Occipital lobe (tissue), 2 donors: Measurements from ENCODE around the gene FHIT. TPM values are rescaled to one million over a fixed set of nuclear protein-coding genes. Genes with fewer than 3 reads are reported as not detected.

Experiments
- DNase-seq: peaks from one replicate; lab custom pipeline; 2025; lab: John Stamatoyannopoulos, UW
- total RNA-seq: library from RNA; depleted of rRNA; stranded (reverse); fragments of >200 nt; gene quantifications from one replicate; pipeline ENCODE4 v1.2.3, GENCODE V29; 2014

The FHIT gene
- total RNA-seq, 1 donor from 2014 or later, result 3.6 TPM

GRCh38 chr3:60229502-60229901 is 1021.8 kb downstream of the FHIT start:
- no peak for DNase-seq

DNA sequence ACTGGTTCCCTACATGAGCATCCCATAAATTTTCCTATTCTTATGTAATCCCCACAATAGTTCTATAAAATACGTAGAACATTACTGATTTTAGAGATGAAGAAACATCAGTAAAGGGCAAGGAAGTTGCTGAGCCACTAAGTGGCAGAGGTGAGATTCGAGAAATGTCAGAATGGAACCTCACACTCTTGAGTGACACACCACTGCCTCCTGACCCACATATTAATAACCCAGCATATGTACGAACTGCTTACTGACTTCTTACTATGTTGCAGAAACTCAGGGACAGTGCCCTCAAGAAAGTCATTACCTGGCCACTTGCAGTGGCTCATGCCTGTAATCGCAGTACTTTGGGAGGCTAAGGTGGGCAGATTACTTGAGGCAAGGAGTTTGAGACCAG is 1022.4 kb downstream of the FHIT start:
- DNase-seq, result no peak

GRCh38 chr3:60226912-60227311 is 1024.3 kb downstream of the FHIT start:
- no peak for DNase-seq

DNA sequence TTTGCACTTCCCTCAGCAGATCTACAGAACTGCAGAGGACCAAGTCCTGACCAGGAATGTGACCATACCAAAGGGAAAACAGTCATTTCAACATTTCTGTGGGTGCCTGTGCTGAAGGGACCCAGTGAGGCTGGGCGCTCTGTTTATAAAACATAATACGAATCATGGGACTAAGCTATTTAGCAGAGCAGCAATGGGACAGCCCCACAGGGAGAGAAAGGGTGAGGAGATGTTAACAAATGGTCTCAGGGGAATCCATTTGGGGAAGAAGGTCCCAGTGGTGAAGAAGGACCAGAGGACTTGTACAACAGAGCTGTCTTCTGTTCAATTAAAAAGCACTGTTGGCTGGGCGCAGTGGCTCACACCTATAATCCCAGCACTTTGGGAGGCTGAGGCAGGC is 1025.4 kb downstream of the FHIT start:
- no peak for DNase-seq

- no peak for DNase-seq
Observed at GRCh38 chr3:60220768-60221167, 1030.5 kb downstream of the FHIT start.

DNA sequence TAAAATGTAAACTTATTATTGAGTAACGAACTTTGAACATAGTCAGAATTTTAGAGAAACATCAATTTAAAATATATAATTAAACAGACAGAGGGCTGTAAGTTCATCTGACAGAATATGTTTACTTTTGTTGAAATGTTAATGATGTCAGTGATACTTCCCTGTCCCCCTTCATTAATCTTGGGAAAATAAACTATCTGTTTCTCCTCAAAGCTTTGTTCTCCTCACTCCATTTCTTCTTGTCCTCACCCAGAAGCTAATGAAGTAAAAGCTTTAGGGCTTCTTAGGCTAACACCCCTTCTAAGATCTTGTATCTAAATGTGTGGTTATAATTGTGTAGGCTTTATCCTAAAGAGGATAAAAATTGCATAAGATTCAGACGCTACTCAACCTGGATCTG is 1031.8 kb downstream of the FHIT start:
- no peak for DNase-seq

- DNase-seq, result no peak
Observed at GRCh38 chr3:60217156-60217911, 1033.9 kb downstream of the FHIT start.

- DNase-seq, result no peak
Observed at GRCh38 chr3:60216462-60217075, 1034.7 kb downstream of the FHIT start.

GRCh38 chr3:60215946-60216345 is 1035.3 kb downstream of the FHIT start:
- no peak for DNase-seq

- DNase-seq, result no peak
Observed at GRCh38 chr3:60207905-60208304, 1043.3 kb downstream of the FHIT start.

GRCh38 chr3:60206206-60206605 is 1045.0 kb downstream of the FHIT start:
- no peak for DNase-seq

DNA sequence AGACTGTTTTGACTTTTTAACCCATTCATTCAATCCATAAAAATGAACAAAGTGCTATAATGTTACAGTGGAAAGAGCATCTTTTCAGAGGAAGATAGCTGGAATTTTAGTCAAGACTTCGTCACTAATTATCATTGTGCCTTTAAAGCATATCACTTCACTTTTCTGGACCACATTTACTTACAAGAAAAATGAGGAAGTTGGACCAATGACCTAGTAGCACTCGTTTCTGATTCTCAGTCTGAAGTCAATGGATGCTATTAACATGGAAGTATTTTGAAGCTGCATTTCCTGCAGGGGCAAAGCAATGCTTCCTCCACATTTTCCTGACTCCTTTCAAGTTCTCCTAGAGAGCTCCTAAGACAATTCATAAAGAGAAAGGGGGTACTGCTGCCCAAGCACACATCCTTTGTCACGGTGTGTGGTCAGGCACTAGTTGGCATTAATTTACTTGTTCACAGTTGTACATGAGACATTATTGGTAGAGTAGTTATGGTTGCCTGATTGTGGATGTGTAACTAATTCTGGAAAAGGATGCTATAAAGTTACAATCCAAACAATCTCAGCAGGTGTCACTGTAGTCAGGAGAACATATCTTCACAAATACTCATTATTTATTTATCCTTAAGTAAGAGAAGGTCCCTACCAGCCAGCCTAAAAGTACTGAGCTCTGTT is 1049.1 kb downstream of the FHIT start:
- DNase-seq, result no peak

DNA sequence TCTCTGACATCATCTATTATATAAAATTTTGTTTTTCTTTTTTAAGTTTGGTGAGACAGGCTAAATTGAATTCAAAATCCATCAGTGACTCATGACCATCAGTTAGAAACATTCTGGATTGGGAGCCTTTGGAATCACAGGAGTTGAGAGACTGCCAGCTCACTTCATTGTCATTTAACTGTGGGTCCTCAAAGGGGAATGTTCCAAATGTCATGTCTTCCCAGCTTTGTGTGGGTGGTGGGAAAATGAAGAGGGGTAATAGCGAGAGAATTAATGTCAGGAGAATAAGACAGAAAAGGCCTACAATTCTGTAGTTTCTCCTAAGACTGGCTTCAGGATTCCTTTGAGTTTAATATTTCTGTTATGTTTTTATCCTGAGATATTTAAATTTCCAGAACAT is 1051.9 kb downstream of the FHIT start:
- no peak for DNase-seq

DNA sequence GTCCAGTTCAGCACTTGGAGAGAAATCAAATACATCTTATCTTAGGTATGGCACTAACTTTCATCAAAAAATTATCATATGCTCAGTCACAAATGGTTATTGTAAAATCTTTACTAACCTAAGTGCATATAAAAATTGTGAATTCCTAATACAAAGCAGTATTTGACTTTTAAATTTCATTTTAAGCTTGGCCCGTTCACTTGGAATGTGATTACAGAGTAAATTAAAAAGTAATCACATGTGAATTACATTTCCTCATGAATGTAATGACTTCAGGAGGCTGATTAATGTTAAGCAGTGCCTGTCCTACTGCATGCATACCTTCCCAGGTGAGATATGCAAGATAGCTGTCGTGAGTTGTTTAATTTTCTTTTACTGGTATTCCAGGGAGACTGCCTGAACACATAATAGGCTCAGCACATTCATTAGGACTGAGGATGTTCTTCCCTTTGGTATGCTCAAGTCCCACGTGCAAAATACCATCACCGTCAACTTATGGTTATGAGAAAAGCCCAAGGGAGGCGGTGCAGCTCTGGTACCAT is 1053.0 kb downstream of the FHIT start:
- DNase-seq, result no peak

GRCh38 chr3:60192297-60193114 is 1058.7 kb downstream of the FHIT start:
- no peak for DNase-seq

DNA sequence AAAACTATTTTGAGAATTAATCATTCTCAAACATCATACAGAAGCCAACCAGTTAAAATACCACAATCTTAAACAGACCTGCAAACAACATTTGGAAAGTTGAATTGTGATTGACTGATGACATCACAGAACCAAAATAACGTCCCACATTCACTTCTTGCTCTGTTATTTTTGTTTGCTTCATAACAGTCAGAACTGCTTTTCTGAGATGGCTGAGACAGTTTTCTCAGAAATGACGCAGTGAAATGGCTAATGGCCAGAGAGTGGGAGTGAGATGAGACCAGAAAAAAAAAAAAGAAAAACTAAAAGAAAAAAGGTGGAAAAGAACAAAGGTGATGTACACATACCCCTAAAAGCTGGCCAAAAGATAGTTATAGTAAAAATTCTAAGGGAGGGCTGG is 1061.2 kb downstream of the FHIT start:
- no peak for DNase-seq

DNA sequence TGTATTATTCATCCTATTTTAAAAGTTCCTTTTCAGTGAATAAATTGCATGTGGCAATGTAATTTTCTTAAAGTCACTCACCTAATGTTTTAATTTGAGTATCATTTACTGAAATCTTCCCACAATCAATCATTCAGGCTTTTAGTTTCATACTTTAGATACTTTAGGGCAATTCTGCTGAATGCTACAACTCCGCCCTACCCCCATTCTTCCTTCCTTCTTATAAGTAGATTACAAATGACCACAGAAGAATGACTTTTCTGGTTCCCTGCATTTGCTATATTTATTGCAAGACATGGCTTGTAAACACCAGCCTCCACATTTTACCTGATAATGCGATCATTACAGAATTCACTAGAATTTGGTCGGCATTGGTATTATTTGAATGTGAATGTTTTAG is 1061.9 kb downstream of the FHIT start:
- no peak for DNase-seq

DNA sequence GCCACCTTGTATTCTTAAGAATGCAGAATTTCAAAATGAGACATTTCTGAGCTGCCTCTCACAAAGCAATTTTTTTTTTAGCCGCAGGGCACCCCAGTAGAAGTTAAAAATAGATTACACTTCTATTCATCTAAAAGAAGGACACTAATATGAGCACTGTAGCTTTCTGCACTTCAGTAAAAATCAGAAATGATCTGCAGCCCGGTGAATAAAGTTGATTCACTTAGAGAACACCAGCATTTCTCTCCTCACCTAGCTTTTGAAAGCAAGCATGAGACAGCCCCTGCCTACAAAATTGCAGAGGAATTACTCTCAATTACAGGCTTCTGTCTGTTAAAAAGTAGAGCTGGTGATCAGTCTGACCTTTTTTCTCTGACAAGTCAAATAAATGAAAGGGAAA is 1062.4 kb downstream of the FHIT start:
- DNase-seq, result no peak

DNA sequence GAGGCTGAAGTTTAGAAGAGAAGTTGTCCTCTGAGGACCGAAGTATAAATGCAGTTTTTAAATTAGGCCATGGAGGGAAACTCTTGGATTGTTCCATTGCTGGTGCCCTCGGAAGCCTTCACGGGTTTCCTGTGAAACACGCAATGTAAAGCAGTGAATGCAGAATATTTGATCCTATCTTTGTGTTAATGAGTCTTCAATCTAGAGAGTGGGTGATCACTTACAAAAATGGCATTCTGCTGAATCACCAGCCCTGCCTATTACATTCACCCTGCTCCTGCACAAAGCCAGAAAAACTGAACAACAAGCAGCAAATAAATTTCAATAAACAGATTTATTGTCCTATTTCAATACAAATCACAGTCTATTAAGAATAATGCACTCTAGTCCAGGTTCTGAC is 1063.9 kb downstream of the FHIT start:
- DNase-seq, result no peak

DNA sequence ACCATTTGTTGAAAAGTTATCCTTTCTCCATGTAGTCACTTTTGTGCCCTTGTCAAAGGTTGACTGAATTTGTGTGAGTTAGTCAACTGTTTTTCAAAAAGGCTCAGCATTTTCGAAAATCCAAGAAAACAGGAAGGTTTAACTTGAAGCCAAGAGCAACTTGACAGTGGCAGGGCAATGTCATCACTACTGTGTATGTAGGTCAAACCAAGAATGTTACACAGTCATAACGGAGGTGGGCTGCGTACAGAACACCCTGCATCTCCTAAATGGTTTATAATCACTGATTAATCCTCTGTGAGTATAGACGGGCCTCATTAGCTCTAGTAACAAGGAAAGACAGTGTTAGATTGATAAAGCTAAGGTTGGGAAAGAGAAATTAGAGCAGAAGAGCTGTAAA is 1064.9 kb downstream of the FHIT start:
- no peak for DNase-seq

DNA sequence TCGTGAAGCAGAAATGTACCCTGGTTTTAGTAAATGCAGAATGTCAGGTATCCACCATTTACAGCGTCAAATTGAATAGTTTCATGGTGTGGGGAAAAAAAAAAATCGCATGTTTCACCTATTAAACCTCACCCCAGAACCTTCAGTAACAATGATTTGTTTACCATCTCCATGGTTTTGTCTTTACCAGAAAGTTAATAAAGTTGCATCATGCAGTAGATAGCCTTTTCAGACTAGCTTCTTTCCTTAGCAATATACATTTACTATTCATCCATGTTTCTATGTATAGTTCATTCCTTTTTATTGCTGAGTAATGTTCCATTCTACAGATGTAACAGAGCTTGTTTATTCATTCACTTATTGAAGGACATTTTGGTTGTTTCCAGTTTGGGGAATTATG is 1066.1 kb downstream of the FHIT start:
- no peak for DNase-seq

GRCh38 chr3:60182697-60183096 is 1068.6 kb downstream of the FHIT start:
- DNase-seq, result no peak
